ENCODE data around the gene AKAP13.

- no peak for TF ChIP-seq CTCF (IDR thresholded peaks at IDR 0.05)
- no peak for TF ChIP-seq POLR2AphosphoS5 (IDR thresholded peaks at IDR 0.05)
- peak in 1 of 4 donors; percentile 3 for TF ChIP-seq EP300 (IDR thresholded peaks at IDR 0.05)
Observed at GRCh38 chr15:85379403-85380131, 836 bp upstream of the AKAP13 start.
